HS-5 (cell line): ENCODE data around the gene SELENOI.
A peak's percentile ranks its signal among the peaks of the same experiment; 100 is the strongest.
"Not testable (repeated sequence)": the region's sequence is repeated elsewhere in the genome, so short reads cannot be mapped to it uniquely, and the experiment has no call there.

Experiments used
- DNase-seq: peaks from one replicate; pipeline ENCODE4 v3.0.0-alpha.2; 2012; ENCODE audit warnings: low read depth

Gene SELENOI

GRCh38 chr2:26359886-26360473 is 14.0 kb downstream of the SELENOI start:
- DNase-seq = no peak

GRCh38 chr2:26363323-26363722 is 17.4 kb downstream of the SELENOI start:
- DNase-seq = no peak

GRCh38 chr2:26363958-26364357 is 18.0 kb downstream of the SELENOI start:
- no peak for DNase-seq

GRCh38 chr2:26364669-26365068 is 18.7 kb downstream of the SELENOI start:
- DNase-seq = no peak

GRCh38 chr2:26366957-26367356 is 21.0 kb downstream of the SELENOI start:
- DNase-seq = no peak

- DNase-seq = not testable (repeated sequence)
Measured at GRCh38 chr2:26369664-26370063, 23.7 kb downstream of the SELENOI start.

- not testable (repeated sequence) for DNase-seq
Measured at GRCh38 chr2:26370909-26371308, 25.0 kb downstream of the SELENOI start.

- DNase-seq = no peak
Measured at GRCh38 chr2:26376799-26377198, 30.9 kb downstream of the SELENOI start.

GRCh38 chr2:26380281-26380680 is 34.3 kb downstream of the SELENOI start:
- no peak for DNase-seq

GRCh38 chr2:26382564-26382963 is 36.6 kb downstream of the SELENOI start:
- no peak for DNase-seq

- no peak for DNase-seq
Measured at GRCh38 chr2:26384183-26384582, 38.2 kb downstream of the SELENOI start.

- DNase-seq = no peak
Measured at GRCh38 chr2:26384597-26384996, 38.7 kb downstream of the SELENOI start.

GRCh38 chr2:26387189-26387588 is 41.2 kb downstream of the SELENOI start:
- DNase-seq = no peak

GRCh38 chr2:26394694-26395093 is 48.8 kb downstream of the SELENOI start:
- no peak for DNase-seq

- no peak for DNase-seq
Measured at GRCh38 chr2:26395394-26395793, 49.5 kb downstream of the SELENOI start.

GRCh38 chr2:26396734-26397298 is 50.9 kb downstream of the SELENOI start:
- DNase-seq = no peak

GRCh38 chr2:26399771-26400376 is 53.9 kb downstream of the SELENOI start:
- no peak for DNase-seq

GRCh38 chr2:26400723-26401122 is 54.8 kb downstream of the SELENOI start:
- DNase-seq = no peak

- DNase-seq = peak; percentile 13
Measured at GRCh38 chr2:26401739-26402541, 56.0 kb downstream of the SELENOI start, which contains the start of gene DRC1. Gene DRC1 (plus strand): TSS chr2:26401920. CDS start chr2:26401990, 70 bp downstream.

GRCh38 chr2:26407526-26407925 is 61.6 kb downstream of the SELENOI start:
- no peak for DNase-seq

- no peak for DNase-seq
Measured at GRCh38 chr2:26409785-26410184, 63.8 kb downstream of the SELENOI start.

GRCh38 chr2:26410764-26411243 is 64.9 kb downstream of the SELENOI start:
- DNase-seq = no peak

- no peak for DNase-seq
Measured at GRCh38 chr2:26411419-26411818, 65.5 kb downstream of the SELENOI start.
